ENCODE data around the gene SLC12A2.

DNA sequence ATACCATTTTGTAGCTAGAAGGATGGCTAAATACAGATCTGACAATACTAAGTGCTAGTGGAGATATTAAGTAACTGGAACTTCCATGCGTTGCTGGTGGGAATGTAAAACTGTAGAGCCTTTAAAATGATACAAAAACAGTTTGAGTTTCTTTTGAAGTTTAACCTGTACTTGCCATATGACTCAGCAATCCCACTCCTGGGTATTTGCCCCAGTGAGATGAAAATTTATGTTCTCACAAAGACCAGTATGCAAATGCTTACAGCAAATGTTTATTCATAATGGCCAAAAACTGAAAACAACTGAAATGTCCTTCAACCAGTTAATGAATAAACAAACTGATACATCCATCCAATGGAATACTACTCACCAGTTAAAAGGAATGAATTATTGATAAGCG, 137.3 kb downstream of the SLC12A2 start:
- TF ChIP-seq CTCF (IDR thresholded peaks at IDR 0.05) (no peak), POLR2A (IDR thresholded peaks at IDR 0.05) (no peak)

Measured in uterus (tissue), 2 donors.